ENCODE measurements around the gene RBP2.

DNA sequence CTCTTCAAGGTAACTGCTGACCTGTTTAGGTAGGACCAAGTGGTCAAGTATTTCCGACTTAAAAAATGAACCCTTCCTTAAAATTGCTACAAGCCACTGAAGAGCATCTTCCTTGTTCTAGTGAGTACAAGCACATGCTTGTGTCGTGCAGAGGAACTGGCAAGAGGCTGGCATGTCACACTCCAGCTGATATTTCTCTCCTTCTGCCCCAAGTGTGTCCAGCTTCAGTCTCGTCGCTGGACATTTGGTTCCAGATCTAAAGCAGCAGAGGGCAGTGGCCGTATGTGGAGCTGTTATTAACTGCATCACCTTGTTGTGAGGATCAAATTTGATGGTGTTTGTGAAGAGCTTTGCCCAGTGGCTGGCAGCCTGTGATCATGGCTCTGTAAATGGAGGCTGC, 10.0 kb downstream of the RBP2 start:
- TF ChIP-seq MTA3 (IDR thresholded peaks at IDR 0.05; ENCODE audit: borderline replicate concordance, low read length) (no peak), ZNF384 (IDR thresholded peaks at IDR 0.05; ENCODE audit: borderline replicate concordance, low read depth, low read length) (no peak), POLR2A (IDR thresholded peaks at IDR 0.05; ENCODE audit: low read depth, low read length) (no peak), RAD51 (IDR thresholded peaks at IDR 0.05) (no peak)
- TF ChIP-seq, protein P1, sequence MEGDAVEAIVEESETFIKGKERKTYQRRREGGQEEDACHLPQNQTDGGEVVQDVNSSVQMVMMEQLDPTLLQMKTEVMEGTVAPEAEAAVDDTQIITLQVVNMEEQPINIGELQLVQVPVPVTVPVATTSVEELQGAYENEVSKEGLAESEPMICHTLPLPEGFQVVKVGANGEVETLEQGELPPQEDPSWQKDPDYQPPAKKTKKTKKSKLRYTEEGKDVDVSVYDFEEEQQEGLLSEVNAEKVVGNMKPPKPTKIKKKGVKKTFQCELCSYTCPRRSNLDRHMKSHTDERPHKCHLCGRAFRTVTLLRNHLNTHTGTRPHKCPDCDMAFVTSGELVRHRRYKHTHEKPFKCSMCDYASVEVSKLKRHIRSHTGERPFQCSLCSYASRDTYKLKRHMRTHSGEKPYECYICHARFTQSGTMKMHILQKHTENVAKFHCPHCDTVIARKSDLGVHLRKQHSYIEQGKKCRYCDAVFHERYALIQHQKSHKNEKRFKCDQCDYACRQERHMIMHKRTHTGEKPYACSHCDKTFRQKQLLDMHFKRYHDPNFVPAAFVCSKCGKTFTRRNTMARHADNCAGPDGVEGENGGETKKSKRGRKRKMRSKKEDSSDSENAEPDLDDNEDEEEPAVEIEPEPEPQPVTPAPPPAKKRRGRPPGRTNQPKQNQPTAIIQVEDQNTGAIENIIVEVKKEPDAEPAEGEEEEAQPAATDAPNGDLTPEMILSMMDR (IDR thresholded peaks at IDR 0.05 in 2 of 3, conservative IDR thresholded peaks at IDR 0.05 in 1 of 3; ENCODE audit: control insufficient read depth in 2 of 3, extremely low read depth in 1 of 3, insufficient read depth in 1 of 3, low read depth in 3 of 3, low read length in 3 of 3) = no peak

Data from GM12878 (cell line).